ENCODE results near the gene HECTD1. TPM values are rescaled to one million over a fixed set of nuclear protein-coding genes. Genes with fewer than 3 reads are reported as not detected.
"Not testable (repeated sequence)": the region's sequence is repeated elsewhere in the genome, so short reads cannot be mapped to it uniquely, and the experiment has no call there.

HECTD1 gene
- total and polyA plus RNA-seq, 9 of the 15 experiments (the other 6 are each of a cell fraction or from before 2014, with no cell fraction given): 27.9 to 111 (median 78.1) TPM

DNA sequence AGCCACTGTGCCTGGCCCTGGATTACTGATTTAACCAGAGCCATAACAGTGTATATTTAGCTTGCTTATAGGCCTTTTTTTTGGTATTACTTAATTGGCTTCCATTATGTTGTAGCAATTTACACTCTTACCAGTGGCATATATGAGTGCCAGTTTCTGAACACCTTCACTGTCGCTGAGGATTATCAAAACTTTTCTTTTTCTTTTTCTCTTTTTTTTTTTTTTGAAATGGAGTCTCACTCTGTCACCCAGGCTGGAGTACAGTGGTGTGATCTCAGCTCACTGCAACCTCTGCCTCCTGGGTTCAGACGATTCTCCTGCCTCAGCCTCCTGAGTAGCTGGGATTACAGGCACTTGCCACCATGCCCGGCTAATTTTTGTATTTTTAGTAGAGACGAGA is 48.3 kb upstream of the HECTD1 start:
- WGBS (ENCODE audit: insufficient coverage, low coverage, missing lambda C conversion rate): 29% methylated on average over 3 of the region's 4 CpGs
- H2AFZ ChIP-seq (ENCODE audit: low read depth, low read length); H3K9me3 ChIP-seq (replicated peaks; ENCODE audit: control insufficient read depth, insufficient read depth, low read depth, low read length); H3K9ac ChIP-seq (ENCODE audit: insufficient read depth in 1 of 2, low read depth in 2 of 2, low read length in 2 of 2); ATAC-seq; H3K9me1 ChIP-seq (ENCODE audit: control insufficient read depth, insufficient read depth, low read length); H3K4me3 ChIP-seq; H3K27me3 ChIP-seq (ENCODE audit: control insufficient read depth in 2 of 2, insufficient read depth in 2 of 2, low read length in 2 of 2); DNase-seq (ENCODE audit: extremely low read depth in 1 of 4, low spot score in 3 of 4); H3K4me2 ChIP-seq (ENCODE audit: insufficient read depth, low read length); H3K79me2 ChIP-seq (ENCODE audit: control insufficient read depth, insufficient read depth, low read length); BruUV-seq (replicated peaks); H3K27ac ChIP-seq (ENCODE audit: extremely low read depth, low read depth, low read length); FAIRE-seq; H4K20me1 ChIP-seq (replicated peaks; ENCODE audit: control insufficient read depth, insufficient read depth, low read length); CTCF ChIA-PET (ENCODE audit: low intra/inter-chr PET ratio); H3K36me3 ChIP-seq (ENCODE audit: control insufficient read depth, insufficient read depth, low read length); H3K4me1 ChIP-seq (replicated peaks in 1 of 2; ENCODE audit: control insufficient read depth in 2 of 2, insufficient read depth in 2 of 2, low read length in 2 of 2); intact Hi-C loops (cut with micrococcal nuclease): not testable (repeated sequence)
- in situ Hi-C loops (cut with MboI): loop anchor here (5.0 kb wide), 1 partner anchor 44 kb away; no protein-coding TSS in a partner anchor
- POLR2A ChIA-PET: interaction anchor here (1.1 kb wide), 1 partner anchor 10 kb away, joined by 4 read pairs; no protein-coding TSS in a partner anchor

DNA sequence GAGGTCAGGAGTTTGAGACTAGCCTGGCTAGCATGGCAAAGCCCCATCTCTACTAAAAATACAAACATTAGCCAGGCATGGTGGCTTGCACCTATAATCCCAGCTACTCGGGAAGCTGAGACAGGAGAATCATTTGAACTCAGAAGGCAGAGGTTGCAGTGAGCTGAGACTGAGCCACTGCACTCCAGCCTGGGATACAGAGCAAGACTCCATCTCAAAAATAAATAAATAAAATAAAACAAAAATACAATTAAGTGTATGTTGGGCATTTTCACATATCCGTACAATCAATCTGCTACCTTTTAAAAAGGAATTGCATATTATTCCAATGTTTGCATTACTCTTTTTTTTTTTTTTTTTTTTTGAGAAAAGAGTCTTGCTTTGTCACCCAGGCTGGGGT is 47.7 kb upstream of the HECTD1 start:
- 56% methylated on average over 2 of the region's 2 CpGs for WGBS (ENCODE audit: insufficient coverage, low coverage, missing lambda C conversion rate)
- Histone ChIP-seq H3K4me1 (replicated peaks in 1 of 2; ENCODE audit: control insufficient read depth in 2 of 2, insufficient read depth in 2 of 2, low read length in 2 of 2) (no peaks in the 10 kb centered on the region; a peak in 1 of 5 replicates), H3K36me3 (ENCODE audit: control insufficient read depth, insufficient read depth, low read length) (no peaks in the 10 kb centered on the region), H3K9me1 (ENCODE audit: control insufficient read depth, insufficient read depth, low read length) (no peaks in the 10 kb centered on the region), H3K27ac (ENCODE audit: extremely low read depth, low read depth, low read length) (no peak overlapping the region), H3K9ac (ENCODE audit: insufficient read depth in 1 of 2, low read depth in 2 of 2, low read length in 2 of 2) (no peak overlapping the region), H3K9me3 (replicated peaks; ENCODE audit: control insufficient read depth, insufficient read depth, low read depth, low read length) (no peaks in the 10 kb centered on the region), H3K4me3 (no peak overlapping the region), H4K20me1 (replicated peaks; ENCODE audit: control insufficient read depth, insufficient read depth, low read length) (no peaks in the 10 kb centered on the region), H2AFZ (ENCODE audit: low read depth, low read length) (no peak overlapping the region), H3K79me2 (ENCODE audit: control insufficient read depth, insufficient read depth, low read length) (no peaks in the 10 kb centered on the region), H3K27me3 (ENCODE audit: control insufficient read depth in 2 of 2, insufficient read depth in 2 of 2, low read length in 2 of 2) (no peaks in the 10 kb centered on the region), H3K4me2 (ENCODE audit: insufficient read depth, low read length) (no peak overlapping the region)
- ChIA-PET CTCF (ENCODE audit: low intra/inter-chr PET ratio) (no interaction called here), POLR2A (interaction anchor here (1.1 kb wide), 1 partner anchor 11 kb away, joined by 4 read pairs; no protein-coding TSS in a partner anchor)
- intact Hi-C loops (cut with micrococcal nuclease) (no loop called here), in situ Hi-C loops (cut with MboI) (loop anchor here (5.0 kb wide), 1 partner anchor 43 kb away; no protein-coding TSS in a partner anchor)
- FAIRE-seq (no peak), ATAC-seq (no peak), DNase-seq (ENCODE audit: extremely low read depth in 1 of 4, low spot score in 3 of 4) (no peak)
- BruUV-seq (replicated peaks): no TSS peak
- TF ChIP-seq FOS (IDR thresholded peaks at IDR 0.05; ENCODE audit: extremely low read depth, insufficient read length) (no peak), BMI1 (IDR thresholded peaks at IDR 0.05; ENCODE audit: low read length) (no peak), ZNF699 (CRISPR knock-in tag; IDR thresholded peaks at IDR 0.05; ENCODE audit: insufficient replicate concordance) (no peak), ZNF354B (CRISPR knock-in tag; IDR thresholded peaks at IDR 0.05) (no peak)
- TF ChIP-seq, protein P1, sequence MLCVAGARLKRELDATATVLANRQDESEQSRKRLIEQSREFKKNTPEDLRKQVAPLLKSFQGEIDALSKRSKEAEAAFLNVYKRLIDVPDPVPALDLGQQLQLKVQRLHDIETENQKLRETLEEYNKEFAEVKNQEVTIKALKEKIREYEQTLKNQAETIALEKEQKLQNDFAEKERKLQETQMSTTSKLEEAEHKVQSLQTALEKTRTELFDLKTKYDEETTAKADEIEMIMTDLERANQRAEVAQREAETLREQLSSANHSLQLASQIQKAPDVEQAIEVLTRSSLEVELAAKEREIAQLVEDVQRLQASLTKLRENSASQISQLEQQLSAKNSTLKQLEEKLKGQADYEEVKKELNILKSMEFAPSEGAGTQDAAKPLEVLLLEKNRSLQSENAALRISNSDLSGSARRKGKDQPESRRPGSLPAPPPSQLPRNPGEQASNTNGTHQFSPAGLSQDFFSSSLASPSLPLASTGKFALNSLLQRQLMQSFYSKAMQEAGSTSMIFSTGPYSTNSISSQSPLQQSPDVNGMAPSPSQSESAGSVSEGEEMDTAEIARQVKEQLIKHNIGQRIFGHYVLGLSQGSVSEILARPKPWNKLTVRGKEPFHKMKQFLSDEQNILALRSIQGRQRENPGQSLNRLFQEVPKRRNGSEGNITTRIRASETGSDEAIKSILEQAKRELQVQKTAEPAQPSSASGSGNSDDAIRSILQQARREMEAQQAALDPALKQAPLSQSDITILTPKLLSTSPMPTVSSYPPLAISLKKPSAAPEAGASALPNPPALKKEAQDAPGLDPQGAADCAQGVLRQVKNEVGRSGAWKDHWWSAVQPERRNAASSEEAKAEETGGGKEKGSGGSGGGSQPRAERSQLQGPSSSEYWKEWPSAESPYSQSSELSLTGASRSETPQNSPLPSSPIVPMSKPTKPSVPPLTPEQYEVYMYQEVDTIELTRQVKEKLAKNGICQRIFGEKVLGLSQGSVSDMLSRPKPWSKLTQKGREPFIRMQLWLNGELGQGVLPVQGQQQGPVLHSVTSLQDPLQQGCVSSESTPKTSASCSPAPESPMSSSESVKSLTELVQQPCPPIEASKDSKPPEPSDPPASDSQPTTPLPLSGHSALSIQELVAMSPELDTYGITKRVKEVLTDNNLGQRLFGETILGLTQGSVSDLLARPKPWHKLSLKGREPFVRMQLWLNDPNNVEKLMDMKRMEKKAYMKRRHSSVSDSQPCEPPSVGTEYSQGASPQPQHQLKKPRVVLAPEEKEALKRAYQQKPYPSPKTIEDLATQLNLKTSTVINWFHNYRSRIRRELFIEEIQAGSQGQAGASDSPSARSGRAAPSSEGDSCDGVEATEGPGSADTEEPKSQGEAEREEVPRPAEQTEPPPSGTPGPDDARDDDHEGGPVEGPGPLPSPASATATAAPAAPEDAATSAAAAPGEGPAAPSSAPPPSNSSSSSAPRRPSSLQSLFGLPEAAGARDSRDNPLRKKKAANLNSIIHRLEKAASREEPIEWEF (CRISPR knock-in tag; IDR thresholded peaks at IDR 0.05): no peak
- TF ChIP-seq, protein P2, sequence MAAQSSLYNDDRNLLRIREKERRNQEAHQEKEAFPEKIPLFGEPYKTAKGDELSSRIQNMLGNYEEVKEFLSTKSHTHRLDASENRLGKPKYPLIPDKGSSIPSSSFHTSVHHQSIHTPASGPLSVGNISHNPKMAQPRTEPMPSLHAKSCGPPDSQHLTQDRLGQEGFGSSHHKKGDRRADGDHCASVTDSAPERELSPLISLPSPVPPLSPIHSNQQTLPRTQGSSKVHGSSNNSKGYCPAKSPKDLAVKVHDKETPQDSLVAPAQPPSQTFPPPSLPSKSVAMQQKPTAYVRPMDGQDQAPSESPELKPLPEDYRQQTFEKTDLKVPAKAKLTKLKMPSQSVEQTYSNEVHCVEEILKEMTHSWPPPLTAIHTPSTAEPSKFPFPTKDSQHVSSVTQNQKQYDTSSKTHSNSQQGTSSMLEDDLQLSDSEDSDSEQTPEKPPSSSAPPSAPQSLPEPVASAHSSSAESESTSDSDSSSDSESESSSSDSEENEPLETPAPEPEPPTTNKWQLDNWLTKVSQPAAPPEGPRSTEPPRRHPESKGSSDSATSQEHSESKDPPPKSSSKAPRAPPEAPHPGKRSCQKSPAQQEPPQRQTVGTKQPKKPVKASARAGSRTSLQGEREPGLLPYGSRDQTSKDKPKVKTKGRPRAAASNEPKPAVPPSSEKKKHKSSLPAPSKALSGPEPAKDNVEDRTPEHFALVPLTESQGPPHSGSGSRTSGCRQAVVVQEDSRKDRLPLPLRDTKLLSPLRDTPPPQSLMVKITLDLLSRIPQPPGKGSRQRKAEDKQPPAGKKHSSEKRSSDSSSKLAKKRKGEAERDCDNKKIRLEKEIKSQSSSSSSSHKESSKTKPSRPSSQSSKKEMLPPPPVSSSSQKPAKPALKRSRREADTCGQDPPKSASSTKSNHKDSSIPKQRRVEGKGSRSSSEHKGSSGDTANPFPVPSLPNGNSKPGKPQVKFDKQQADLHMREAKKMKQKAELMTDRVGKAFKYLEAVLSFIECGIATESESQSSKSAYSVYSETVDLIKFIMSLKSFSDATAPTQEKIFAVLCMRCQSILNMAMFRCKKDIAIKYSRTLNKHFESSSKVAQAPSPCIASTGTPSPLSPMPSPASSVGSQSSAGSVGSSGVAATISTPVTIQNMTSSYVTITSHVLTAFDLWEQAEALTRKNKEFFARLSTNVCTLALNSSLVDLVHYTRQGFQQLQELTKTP (IDR thresholded peaks at IDR 0.05; ENCODE audit: low read depth in 1 of 2, partially characterized antibody in 2 of 2): no peak

Data from K562 (cell line).